ENCODE results near the gene CGNL1.

DNA sequence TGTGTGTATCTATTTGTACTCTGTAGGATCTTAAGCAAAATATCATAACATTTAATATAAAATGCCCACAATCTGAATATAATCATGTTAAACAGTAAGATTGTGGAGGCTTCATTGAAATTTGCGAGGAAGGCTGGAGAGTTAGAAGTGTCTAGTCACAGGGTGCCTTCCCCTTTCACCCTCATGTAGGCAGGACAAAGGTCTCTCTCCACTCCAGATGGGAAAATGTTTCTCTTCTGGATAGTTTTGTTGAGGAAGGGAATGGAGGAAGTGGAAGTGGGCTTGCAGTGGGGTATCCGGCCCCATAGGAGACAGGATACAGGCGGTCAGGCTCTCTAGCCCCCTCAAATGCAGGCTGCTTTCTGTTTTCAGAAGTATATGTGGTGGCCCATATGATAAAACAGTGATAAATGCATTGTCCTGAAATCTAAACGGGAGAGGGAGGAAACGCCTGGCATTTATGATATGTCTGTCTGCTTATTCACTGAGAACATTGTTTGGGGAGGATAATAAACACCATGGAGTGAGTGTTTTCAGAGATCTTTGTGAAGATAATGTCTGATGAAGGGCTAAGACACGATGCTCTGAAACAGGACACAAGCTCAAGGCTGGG is 202.1 kb downstream of the CGNL1 start:
- TF ChIP-seq EZH2 (IDR thresholded peaks at IDR 0.05; ENCODE audit: borderline replicate concordance, low read length) = no peak
- TF ChIP-seq, protein P1, sequence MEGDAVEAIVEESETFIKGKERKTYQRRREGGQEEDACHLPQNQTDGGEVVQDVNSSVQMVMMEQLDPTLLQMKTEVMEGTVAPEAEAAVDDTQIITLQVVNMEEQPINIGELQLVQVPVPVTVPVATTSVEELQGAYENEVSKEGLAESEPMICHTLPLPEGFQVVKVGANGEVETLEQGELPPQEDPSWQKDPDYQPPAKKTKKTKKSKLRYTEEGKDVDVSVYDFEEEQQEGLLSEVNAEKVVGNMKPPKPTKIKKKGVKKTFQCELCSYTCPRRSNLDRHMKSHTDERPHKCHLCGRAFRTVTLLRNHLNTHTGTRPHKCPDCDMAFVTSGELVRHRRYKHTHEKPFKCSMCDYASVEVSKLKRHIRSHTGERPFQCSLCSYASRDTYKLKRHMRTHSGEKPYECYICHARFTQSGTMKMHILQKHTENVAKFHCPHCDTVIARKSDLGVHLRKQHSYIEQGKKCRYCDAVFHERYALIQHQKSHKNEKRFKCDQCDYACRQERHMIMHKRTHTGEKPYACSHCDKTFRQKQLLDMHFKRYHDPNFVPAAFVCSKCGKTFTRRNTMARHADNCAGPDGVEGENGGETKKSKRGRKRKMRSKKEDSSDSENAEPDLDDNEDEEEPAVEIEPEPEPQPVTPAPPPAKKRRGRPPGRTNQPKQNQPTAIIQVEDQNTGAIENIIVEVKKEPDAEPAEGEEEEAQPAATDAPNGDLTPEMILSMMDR (IDR thresholded peaks at IDR 0.05; ENCODE audit: low read length) = no peak
